ENCODE data around the gene FAS.

DNA sequence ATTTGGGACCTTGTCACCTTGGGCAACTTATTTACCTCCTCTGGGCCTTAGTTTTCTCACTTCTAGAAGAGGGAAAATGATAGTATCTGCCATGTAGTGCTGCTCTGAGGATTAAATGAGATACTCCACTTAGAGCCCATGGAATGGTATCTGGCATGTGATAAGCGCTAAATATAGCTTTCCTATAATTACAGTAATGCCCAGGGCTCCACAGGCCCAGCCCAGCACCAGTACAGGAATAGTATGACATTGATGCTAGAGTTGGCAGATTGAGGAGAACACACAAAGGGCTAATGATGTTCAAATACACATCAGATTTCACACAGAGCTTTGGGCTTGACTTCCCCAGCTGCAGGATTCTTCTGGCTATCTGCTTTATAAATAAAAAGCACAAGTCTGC, 34.9 kb downstream of the FAS start:
- TF ChIP-seq HNRNPK (IDR thresholded peaks at IDR 0.05; ENCODE audit: low read depth, low read length, poor library complexity, severe bottlenecking) (no peak), PML (IDR thresholded peaks at IDR 0.05; ENCODE audit: low read length) (no peak)
- TF ChIP-seq, protein P1, sequence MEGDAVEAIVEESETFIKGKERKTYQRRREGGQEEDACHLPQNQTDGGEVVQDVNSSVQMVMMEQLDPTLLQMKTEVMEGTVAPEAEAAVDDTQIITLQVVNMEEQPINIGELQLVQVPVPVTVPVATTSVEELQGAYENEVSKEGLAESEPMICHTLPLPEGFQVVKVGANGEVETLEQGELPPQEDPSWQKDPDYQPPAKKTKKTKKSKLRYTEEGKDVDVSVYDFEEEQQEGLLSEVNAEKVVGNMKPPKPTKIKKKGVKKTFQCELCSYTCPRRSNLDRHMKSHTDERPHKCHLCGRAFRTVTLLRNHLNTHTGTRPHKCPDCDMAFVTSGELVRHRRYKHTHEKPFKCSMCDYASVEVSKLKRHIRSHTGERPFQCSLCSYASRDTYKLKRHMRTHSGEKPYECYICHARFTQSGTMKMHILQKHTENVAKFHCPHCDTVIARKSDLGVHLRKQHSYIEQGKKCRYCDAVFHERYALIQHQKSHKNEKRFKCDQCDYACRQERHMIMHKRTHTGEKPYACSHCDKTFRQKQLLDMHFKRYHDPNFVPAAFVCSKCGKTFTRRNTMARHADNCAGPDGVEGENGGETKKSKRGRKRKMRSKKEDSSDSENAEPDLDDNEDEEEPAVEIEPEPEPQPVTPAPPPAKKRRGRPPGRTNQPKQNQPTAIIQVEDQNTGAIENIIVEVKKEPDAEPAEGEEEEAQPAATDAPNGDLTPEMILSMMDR (IDR thresholded peaks at IDR 0.05 in 2 of 3, conservative IDR thresholded peaks at IDR 0.05 in 1 of 3; ENCODE audit: insufficient read depth in 2 of 3, low read depth in 1 of 3, low read length in 3 of 3), result no peak
- TF ChIP-seq, protein P2, sequence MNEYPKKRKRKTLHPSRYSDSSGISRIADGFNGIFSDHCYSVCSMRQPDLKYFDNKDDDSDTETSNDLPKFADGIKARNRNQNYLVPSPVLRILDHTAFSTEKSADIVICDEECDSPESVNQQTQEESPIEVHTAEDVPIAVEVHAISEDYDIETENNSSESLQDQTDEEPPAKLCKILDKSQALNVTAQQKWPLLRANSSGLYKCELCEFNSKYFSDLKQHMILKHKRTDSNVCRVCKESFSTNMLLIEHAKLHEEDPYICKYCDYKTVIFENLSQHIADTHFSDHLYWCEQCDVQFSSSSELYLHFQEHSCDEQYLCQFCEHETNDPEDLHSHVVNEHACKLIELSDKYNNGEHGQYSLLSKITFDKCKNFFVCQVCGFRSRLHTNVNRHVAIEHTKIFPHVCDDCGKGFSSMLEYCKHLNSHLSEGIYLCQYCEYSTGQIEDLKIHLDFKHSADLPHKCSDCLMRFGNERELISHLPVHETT (CRISPR knock-in tag; conservative IDR thresholded peaks at IDR 0.05 in 1 of 2, IDR thresholded peaks at IDR 0.05 in 1 of 2), result no peak

Measured in K562 (cell line).